Calu3 (cell line): ENCODE measurements around the gene ANKRD66. TPM values are rescaled to one million over a fixed set of nuclear protein-coding genes. Genes with fewer than 3 reads are reported as not detected.
"Not testable (repeated sequence)": the region's sequence is repeated elsewhere in the genome, so short reads cannot be mapped to it uniquely, and the experiment has no call there.

Experiments
- BruUV-seq: library from RNA; stranded (reverse); fragments of 400-500 nt; replicated peaks from 2 replicates; lab custom pipeline; 2021; lab: Mats Ljungman, UMichigan
- CTCF ChIA-PET: fragments of 300-600 bp; sonication (Branson Sonifier 250); formaldehyde crosslinking; loops from one replicate; lab custom pipeline; 2022; ENCODE audit warnings: antibody characterized with exemption; lab: Charles Lee
- DNase-seq: peaks from one replicate; pipeline ENCODE4 v3.0.0; 2022
- H3K27ac Mint-ChIP-seq: one replicate; pipeline ENCODE4 v1.8.0; 2022; ENCODE audit warnings: mixed read lengths; ENCODE audit not compliant: unreplicated experiment
- H3K27me3 Mint-ChIP-seq: one replicate; pipeline ENCODE4 v1.8.0; 2022; ENCODE audit warnings: mixed read lengths; ENCODE audit not compliant: unreplicated experiment
- H3K36me3 Mint-ChIP-seq: one replicate; pipeline ENCODE4 v1.8.0; 2022; ENCODE audit warnings: mild to moderate bottlenecking, moderate library complexity, mixed read lengths; ENCODE audit not compliant: insufficient read depth, unreplicated experiment
- H3K4me1 Mint-ChIP-seq: one replicate; pipeline ENCODE4 v1.8.0; 2022; ENCODE audit warnings: mild to moderate bottlenecking, low read depth, mixed read lengths; ENCODE audit not compliant: unreplicated experiment
- H3K4me3 Mint-ChIP-seq: one replicate; pipeline ENCODE4 v1.8.0; 2022; ENCODE audit warnings: mild to moderate bottlenecking, low read depth, moderate library complexity, mixed read lengths; ENCODE audit not compliant: unreplicated experiment
- H3K9me3 Mint-ChIP-seq: one replicate; pipeline ENCODE4 v1.8.0; 2022; ENCODE audit warnings: low read depth, mixed read lengths; ENCODE audit not compliant: unreplicated experiment
- intact Hi-C: fragments of 100-400 bp; cut with micrococcal nuclease; formaldehyde crosslinking; loops from one replicate; pipeline ENCODE4 v1.10.0; 2022; ENCODE audit not compliant: unreplicated experiment
- total RNA-seq: library from RNA; stranded (reverse); gene quantifications from 2 replicates; pipeline ENCODE4 v1.2.3, GENCODE V29; 2022
- TF ChIP-seq, protein P1 (sequence below): fragments of 200-600 bp; IDR thresholded peaks from one replicate; pipeline ENCODE4 v1.8.0; 2022; ENCODE audit warnings: antibody characterized with exemption; ENCODE audit not compliant: unreplicated experiment

Gene ANKRD66
- total RNA-seq, 1 experiment from 2014 or later: not detected

- no peaks in the 10 kb centered on the region for H3K4me1 Mint-ChIP-seq
- BruUV-seq: no TSS peak
- CTCF ChIA-PET: no interaction called here
These were observed 10.5 kb downstream of the ANKRD66 start for GRCh38 chr6:46757214-46757596.

GRCh38 chr6:46758960-46759753 is 12.4 kb downstream of the ANKRD66 start:
- TF ChIP-seq, protein P1, sequence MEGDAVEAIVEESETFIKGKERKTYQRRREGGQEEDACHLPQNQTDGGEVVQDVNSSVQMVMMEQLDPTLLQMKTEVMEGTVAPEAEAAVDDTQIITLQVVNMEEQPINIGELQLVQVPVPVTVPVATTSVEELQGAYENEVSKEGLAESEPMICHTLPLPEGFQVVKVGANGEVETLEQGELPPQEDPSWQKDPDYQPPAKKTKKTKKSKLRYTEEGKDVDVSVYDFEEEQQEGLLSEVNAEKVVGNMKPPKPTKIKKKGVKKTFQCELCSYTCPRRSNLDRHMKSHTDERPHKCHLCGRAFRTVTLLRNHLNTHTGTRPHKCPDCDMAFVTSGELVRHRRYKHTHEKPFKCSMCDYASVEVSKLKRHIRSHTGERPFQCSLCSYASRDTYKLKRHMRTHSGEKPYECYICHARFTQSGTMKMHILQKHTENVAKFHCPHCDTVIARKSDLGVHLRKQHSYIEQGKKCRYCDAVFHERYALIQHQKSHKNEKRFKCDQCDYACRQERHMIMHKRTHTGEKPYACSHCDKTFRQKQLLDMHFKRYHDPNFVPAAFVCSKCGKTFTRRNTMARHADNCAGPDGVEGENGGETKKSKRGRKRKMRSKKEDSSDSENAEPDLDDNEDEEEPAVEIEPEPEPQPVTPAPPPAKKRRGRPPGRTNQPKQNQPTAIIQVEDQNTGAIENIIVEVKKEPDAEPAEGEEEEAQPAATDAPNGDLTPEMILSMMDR: no peak
- no peak for DNase-seq
- CTCF ChIA-PET: no interaction called here
- H3K4me1 Mint-ChIP-seq: no peaks in the 10 kb centered on the region
- no peak overlapping the region for H3K4me3 Mint-ChIP-seq
- H3K27me3 Mint-ChIP-seq: no peaks in the 10 kb centered on the region
- intact Hi-C loops: no loop called here
- no peak overlapping the region for H3K27ac Mint-ChIP-seq
- H3K9me3 Mint-ChIP-seq: no peaks in the 10 kb centered on the region
- no peaks in the 10 kb centered on the region for H3K36me3 Mint-ChIP-seq
- BruUV-seq: no TSS peak

More at GRCh38 chr6:46757214-46757596, 10.5 kb downstream of the ANKRD66 start:
- Mint-ChIP-seq H3K4me3 (no peak overlapping the region), H3K36me3 (no peaks in the 10 kb centered on the region), H3K27me3 (no peaks in the 10 kb centered on the region), H3K27ac (no peak overlapping the region), H3K9me3 (no peaks in the 10 kb centered on the region)
- intact Hi-C loops: no loop called here
- TF ChIP-seq, protein P1: no peak
- DNase-seq: no peak

GRCh38 chr6:46760925-46761324 is 14.2 kb downstream of the ANKRD66 start:
- no peak overlapping the region for H3K27ac Mint-ChIP-seq
- no peaks in the 10 kb centered on the region for H3K36me3 Mint-ChIP-seq
- no peaks in the 10 kb centered on the region for H3K27me3 Mint-ChIP-seq
- TF ChIP-seq, protein P1: no peak
- intact Hi-C loops: no loop called here
- no peak overlapping the region for H3K4me3 Mint-ChIP-seq
- no peaks in the 10 kb centered on the region for H3K4me1 Mint-ChIP-seq
- DNase-seq: no peak
- CTCF ChIA-PET: no interaction called here
- no TSS peak for BruUV-seq
- peaks cover 3% of the 10 kb centered on the region for H3K9me3 Mint-ChIP-seq

GRCh38 chr6:46763466-46763865 is 16.7 kb downstream of the ANKRD66 start:
- CTCF ChIA-PET: no interaction called here
- intact Hi-C loops: no loop called here
- H3K4me3 Mint-ChIP-seq: no peak overlapping the region

DNA sequence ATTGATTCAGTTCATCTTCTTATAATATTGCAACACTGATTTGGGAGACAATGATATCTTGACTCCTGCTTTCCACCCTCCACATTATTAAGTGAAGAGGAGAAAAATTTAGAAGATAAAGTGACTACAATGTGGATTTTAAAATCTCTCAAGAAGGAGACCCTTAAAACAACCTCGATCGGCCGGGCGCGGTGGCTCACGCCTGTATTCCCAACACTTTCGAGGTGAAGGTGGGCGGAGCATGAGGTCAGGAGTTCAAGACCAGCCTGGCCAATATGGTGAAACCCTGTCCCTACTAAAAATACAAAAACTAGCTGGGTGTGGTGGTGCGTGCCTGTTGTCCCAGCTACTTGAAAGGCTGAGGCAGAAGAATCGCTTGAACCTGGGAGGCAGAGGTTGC is 17.5 kb downstream of the ANKRD66 start:
- H3K4me3 Mint-ChIP-seq, DNase-seq, BruUV-seq, H3K27me3 Mint-ChIP-seq, H3K9me3 Mint-ChIP-seq, CTCF ChIA-PET, H3K27ac Mint-ChIP-seq, intact Hi-C loops, H3K36me3 Mint-ChIP-seq, H3K4me1 Mint-ChIP-seq: not testable (repeated sequence)

More at GRCh38 chr6:46763466-46763865, 16.7 kb downstream of the ANKRD66 start:
- no TSS peak for BruUV-seq
- DNase-seq: no peak
- no peaks in the 10 kb centered on the region for H3K27me3 Mint-ChIP-seq
- H3K27ac Mint-ChIP-seq: no peak overlapping the region
- TF ChIP-seq, protein P1: no peak
- H3K9me3 Mint-ChIP-seq: peaks cover 3% of the 10 kb centered on the region
- no peaks in the 10 kb centered on the region for H3K36me3 Mint-ChIP-seq
- no peaks in the 10 kb centered on the region for H3K4me1 Mint-ChIP-seq
